Left cardiac atrium (tissue), 4 donors: ENCODE measurements around the gene PXYLP1. TPM values are rescaled to one million over a fixed set of nuclear protein-coding genes. Genes with fewer than 3 reads are reported as not detected.
A peak's percentile ranks its signal among the peaks of the same experiment; 100 is the strongest.
"Not testable (repeated sequence)": the region's sequence is repeated elsewhere in the genome, so short reads cannot be mapped to it uniquely, and the experiment has no call there.

Source experiments
- ATAC-seq, 2 donors: fragments of 200-7000 bp; cut with Tn5 transposase; one replicate each; pipeline ENCODE4 v1.9.1; 2020; ENCODE audit warnings: mild to moderate bottlenecking in 2 of 2, moderate library complexity in 2 of 2
- DNase-seq: peaks from one replicate; pipeline ENCODE4 v3.0.0-alpha.2; 2020
- intact Hi-C, 2 donors: fragments of 100-400 bp; cut with DNase I; formaldehyde crosslinking; loops; one replicate each; pipeline versions ENCODE4 v1.14.1 to v1.15.1; 2022 to 2023
- total RNA-seq, 2 donors: library from RNA; stranded (reverse); fragmentation: NEBNext Ultra II Directional; extraction: Animal tissue kit (Norgen Biotek cat#: 25700); gene quantifications; one replicate each; pipeline ENCODE4 v1.2.1, GENCODE V29; 2021
- donor health status: DM: no; HTN: yes; CAD: no.
- donor health status: DM: no; HTN: yes; CAD: no; lungs with severe emphysema.
- donor health status: DM: yes; HTN: yes; CAD: no.
- donor health status: Dilated cardiomyopathy.

The PXYLP1 gene
- total RNA-seq, 2 donors from 2014 or later, result 5.6 to 10.8 TPM

DNA sequence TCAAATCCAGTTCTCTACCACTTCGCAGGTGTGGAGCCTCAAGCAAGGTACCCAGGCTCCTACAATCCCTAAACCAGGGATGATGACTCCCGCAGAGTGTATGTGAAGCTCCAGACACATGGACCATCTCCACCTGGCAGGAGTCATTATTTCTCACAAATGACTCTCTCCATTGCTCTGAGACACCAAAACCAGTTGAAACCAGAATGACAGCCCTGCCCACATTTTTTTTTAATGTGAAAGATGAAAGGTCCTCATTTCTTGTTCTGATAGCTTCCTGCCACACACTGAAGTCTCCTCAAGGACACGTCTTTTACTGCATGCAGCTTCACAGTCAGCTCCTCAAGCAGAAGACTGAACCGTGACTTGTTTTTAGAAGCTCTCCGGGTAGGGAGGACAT lies 75.3 kb downstream of the PXYLP1 start:
- DNase-seq (no peak), ATAC-seq (no peak)
- intact Hi-C loops, result no loop called here

DNA sequence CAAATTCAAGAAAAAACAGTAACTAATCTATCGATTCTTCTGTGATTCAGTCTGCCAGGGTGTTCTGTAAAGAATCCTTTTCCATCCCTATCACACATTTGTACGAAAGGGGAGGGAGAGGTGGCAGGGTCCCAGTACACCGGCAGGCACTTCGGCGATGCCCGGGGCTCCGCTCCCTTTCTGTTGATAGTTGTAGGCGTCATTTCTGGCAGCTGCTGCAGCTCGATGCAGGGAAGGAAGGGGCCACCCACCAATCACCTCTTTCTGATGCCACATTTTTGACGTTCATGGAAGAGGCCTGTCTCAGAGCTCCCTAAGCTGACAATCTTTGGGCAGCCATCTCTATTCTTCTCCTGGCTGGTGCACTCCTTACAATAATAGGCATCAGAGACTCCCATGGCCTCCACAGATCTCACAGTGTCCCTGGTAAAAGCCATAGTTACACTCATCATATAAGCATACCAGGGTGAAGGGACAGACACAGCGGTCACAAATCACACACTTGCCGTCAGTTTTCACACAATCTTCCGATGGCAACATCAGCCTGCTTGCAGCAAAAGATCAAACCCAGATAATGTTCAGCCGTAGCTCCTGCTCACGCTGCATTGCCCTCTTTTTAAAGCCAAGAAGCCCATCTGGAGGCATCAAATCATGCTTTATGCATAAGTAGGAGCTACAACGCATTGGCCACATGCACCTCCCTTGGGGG lies 75.9 kb downstream of the PXYLP1 start:
- ATAC-seq, result no peak
- DNase-seq, result no peak
- intact Hi-C loops, result no loop called here

GRCh38 chr3:141308588-141309218 lies 77.1 kb downstream of the PXYLP1 start:
- DNase-seq, result peak; percentile 59
- intact Hi-C loops, result no loop called here

DNA sequence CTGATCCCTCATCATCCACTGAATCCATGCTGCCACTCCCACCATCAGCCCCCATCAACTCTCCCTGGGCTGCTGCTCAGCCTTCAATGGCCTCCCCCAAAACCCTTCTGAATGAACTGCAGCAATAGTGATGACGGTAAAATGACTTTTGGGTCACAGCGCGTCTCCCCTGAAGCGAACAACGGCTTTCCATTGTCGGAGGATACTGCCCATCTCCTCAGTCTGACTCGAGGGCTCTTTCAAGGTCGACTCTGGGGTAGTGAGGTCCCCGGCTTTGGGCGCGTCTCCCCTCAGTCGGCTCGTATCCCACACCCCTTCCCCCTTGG lies 79.5 kb downstream of the PXYLP1 start:
- intact Hi-C loops, result loop anchor here (5.0 kb wide), 1 partner anchor 141 kb away; no protein-coding TSS in a partner anchor
- DNase-seq (no peak), ATAC-seq (peak in 1 of 2 donors; percentile 1)

More at GRCh38 chr3:141308588-141309218, 77.1 kb downstream of the PXYLP1 start:
- no peak for ATAC-seq

- ATAC-seq (peak; percentile 99), DNase-seq (peak; percentile 99)
- intact Hi-C loops, result loop anchor here (5.0 kb wide), 1 partner anchor 141 kb away; no protein-coding TSS in a partner anchor
Observed at GRCh38 chr3:141311496-141312353, 80.1 kb downstream of the PXYLP1 start.

GRCh38 chr3:141312354-141313092 lies 80.9 kb downstream of the PXYLP1 start:
- no peak for DNase-seq
- intact Hi-C loops, result loop anchor here (5.0 kb wide), 1 partner anchor 140 kb away; no protein-coding TSS in a partner anchor
- no peak for ATAC-seq

GRCh38 chr3:141313093-141313683 lies 81.6 kb downstream of the PXYLP1 start:
- ATAC-seq, result no peak
- DNase-seq, result no peak

GRCh38 chr3:141314415-141314814 lies 82.8 kb downstream of the PXYLP1 start:
- not testable (repeated sequence) for DNase-seq, ATAC-seq
- intact Hi-C loops, result loop anchor here (5.0 kb wide), 1 partner anchor 138 kb away; no protein-coding TSS in a partner anchor

More at GRCh38 chr3:141313093-141313683, 81.6 kb downstream of the PXYLP1 start:
- intact Hi-C loops, result loop anchor here (5.0 kb wide), 1 partner anchor 139 kb away; no protein-coding TSS in a partner anchor

DNA sequence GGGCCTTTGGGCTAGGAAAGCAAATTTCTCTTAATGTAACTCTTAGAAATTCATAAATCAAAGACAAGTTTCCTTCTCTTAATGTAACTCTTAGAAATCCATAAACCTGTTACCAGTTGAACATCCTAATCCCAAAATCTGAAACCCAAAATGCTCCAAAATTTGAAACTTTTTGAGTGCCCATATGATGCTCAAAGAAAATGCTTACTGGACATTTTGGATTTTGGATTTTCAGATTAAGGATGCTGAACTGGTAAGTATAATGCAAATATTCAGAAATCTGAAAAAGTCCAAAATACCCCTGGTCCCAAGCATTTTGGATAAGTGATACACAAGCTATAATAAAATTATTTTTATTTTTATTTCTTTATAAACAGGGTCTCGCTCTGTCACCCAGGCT lies 85.2 kb downstream of the PXYLP1 start:
- no peak for ATAC-seq
- no peak for DNase-seq
- intact Hi-C loops, result no loop called here

DNA sequence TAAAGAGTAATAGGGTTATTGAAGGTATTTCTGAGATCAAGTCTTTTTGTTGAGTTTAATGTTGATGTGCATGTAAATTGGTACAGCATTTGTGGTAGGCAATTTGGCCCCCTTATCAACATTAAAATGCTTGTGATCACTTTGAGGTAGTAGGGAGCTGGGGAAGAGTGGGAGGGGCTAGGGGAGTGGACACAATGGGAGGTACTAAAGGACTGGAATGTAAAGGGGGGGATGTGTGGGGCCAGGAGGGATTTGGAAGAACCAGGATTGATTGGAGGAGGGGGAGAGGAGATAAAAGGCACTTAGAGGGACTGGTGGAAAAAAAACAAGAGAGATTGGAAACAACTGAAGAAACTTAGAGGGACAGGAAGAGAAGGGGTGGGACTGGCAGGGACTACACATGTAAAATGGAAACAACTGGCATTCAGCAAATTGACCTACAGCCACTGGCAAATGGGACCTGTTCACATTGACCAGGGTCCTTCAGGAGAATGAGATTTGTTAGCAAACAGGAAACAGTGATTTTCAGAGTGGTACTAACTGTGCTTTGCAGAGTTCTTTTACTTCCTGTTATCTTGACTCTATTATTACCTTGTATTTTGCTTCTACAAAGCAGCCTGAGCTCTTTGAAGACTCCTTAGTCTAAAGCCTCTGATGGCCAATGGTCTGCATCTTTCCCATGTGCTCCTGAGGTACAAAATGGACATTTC lies 88.9 kb downstream of the PXYLP1 start:
- DNase-seq (no peak), ATAC-seq (no peak)
- intact Hi-C loops, result no loop called here

- DNase-seq, result no peak
- ATAC-seq, result no peak
- intact Hi-C loops, result no loop called here
Observed at GRCh38 chr3:141321109-141321497, 89.5 kb downstream of the PXYLP1 start.

DNA sequence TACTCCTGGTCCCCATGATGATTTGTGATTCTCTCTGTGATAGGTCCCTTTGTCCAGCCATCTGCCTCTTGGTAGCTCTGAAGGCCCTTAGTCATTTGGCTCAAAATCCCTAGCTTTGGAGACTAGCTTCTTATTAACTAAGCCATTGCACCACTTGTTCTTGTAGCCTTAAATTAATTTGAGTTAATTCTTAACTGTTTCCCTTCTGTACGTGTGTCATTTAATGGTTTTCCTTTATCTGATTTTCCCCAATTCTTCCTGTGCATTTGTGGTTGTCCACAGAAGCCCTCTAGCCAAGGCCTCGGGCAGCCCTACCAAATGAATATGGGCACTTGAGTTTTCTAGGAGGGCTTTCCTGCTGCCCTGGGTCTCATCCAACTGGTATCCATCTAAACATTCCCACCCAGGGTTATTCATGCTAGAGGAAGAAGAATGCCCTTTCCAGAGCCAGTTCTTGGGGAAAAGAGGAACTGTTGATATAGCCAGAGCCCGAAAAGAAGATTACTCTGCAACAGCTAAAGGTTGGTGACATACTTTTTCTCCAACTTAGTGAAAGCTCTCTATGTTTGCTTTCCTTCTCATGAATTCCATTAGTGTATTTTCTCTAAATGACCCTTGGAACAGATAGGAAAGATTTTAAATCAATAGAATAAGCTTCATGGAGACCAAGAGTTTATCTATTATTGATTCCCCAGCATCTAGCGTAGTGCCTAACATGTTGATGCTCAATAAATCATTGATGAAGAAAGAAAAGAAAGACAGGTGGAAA lies 92.5 kb downstream of the PXYLP1 start:
- no peak for DNase-seq
- intact Hi-C loops, result no loop called here
- no peak for ATAC-seq

GRCh38 chr3:141326123-141326522 lies 94.5 kb downstream of the PXYLP1 start:
- no peak for ATAC-seq
- intact Hi-C loops, result no loop called here
- no peak for DNase-seq

GRCh38 chr3:141326626-141327025 lies 95.0 kb downstream of the PXYLP1 start:
- DNase-seq (no peak), ATAC-seq (no peak)
- intact Hi-C loops, result no loop called here

DNA sequence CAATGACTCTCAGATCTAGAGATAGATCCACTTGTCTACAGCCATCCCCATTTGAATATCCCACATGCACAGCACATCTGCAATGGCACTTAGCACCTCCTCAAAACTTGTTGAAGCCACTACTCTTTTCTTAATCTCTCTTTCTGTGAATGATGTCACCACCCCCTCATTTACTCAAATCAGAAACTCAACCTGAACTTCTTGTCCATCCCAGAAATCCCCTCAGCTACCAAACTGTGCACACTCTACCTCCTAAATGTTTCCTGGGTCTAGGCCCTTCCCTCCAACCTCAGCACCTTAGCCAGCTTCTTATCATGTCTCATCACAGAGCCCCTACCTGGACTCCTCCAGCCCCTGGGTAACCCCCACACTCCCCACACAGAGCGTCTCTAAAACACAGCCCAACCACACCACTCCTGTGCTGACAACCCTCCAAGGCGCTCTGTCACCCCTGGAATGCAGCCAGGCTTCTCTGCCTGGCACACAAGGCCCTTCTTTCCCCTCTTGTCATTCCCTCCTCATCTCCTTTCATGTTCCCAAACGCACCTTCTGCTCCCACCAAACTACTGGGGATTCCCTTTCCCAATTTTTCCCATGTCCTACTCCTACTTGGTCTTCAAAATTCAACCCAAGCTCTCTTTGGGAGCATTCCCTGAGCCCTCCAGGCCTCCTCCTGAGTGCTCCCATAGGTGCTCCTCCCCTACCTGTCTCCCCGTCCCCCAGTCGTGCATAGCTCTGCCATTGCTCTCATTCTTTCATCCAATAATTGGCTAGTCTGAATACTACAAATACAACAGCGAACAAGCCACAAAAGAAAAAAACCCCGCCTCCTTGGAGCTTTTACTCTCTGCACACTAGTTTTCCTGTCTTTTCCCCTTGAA lies 96.9 kb downstream of the PXYLP1 start:
- no peak for ATAC-seq
- intact Hi-C loops, result no loop called here
- DNase-seq, result no peak

- ATAC-seq (no peak), DNase-seq (no peak)
- intact Hi-C loops, result no loop called here
Observed at GRCh38 chr3:141330235-141330634, 98.6 kb downstream of the PXYLP1 start.
